Measurements from ENCODE around the gene CXCL14. TPM values are rescaled to one million over a fixed set of nuclear protein-coding genes. Genes with fewer than 3 reads are reported as not detected.

Gene CXCL14
- total RNA-seq, 1 donor from 2014 or later = 1.8 TPM

- ATAC-seq (no peak), DNase-seq (ENCODE audit: missing footprints) (no peak)
- intact Hi-C loops (cut with DNase I) = no loop called here
Measured at GRCh38 chr5:135571902-135572301, 6.9 kb downstream of the CXCL14 start.

- ATAC-seq (no peak), DNase-seq (ENCODE audit: missing footprints) (no peak)
- intact Hi-C loops (cut with DNase I) = no loop called here
Measured at GRCh38 chr5:135571066-135571609, 7.7 kb downstream of the CXCL14 start.

- intact Hi-C loops (cut with DNase I) = no loop called here
- DNase-seq (ENCODE audit: missing footprints) = no peak
- no peak for ATAC-seq
Measured at GRCh38 chr5:135570453-135570764, 8.4 kb downstream of the CXCL14 start.

GRCh38 chr5:135569755-135570452 lies 8.9 kb downstream of the CXCL14 start:
- DNase-seq (ENCODE audit: missing footprints) = no peak
- intact Hi-C loops (cut with DNase I) = loop anchor here (10.0 kb wide), 2 partner anchors 145 to 645 kb away; no protein-coding TSS in a partner anchor
- ATAC-seq = peak; percentile 62

- DNase-seq (ENCODE audit: missing footprints) (no peak), ATAC-seq (no peak)
- intact Hi-C loops (cut with DNase I) = loop anchor here (10.0 kb wide), 2 partner anchors 146 to 646 kb away; no protein-coding TSS in a partner anchor
Measured at GRCh38 chr5:135568923-135569360, 9.8 kb downstream of the CXCL14 start.

- ATAC-seq = no peak
- no peak for DNase-seq (ENCODE audit: missing footprints)
- intact Hi-C loops (cut with DNase I) = loop anchor here (10.0 kb wide), 2 partner anchors 147 to 647 kb away; no protein-coding TSS in a partner anchor
Measured at GRCh38 chr5:135568246-135568645, 10.5 kb downstream of the CXCL14 start.

- DNase-seq (ENCODE audit: missing footprints) = no peak
- no peak for ATAC-seq
- intact Hi-C loops (cut with DNase I) = loop anchor here (10.0 kb wide), 2 partner anchors 147 to 647 kb away; no protein-coding TSS in a partner anchor
Measured at GRCh38 chr5:135567661-135568060, 11.1 kb downstream of the CXCL14 start.

GRCh38 chr5:135566422-135567400 lies 12.1 kb downstream of the CXCL14 start:
- intact Hi-C loops (cut with DNase I) = loop anchor here (10.0 kb wide), 2 partner anchors 148 to 648 kb away; no protein-coding TSS in a partner anchor
- no peak for ATAC-seq
- no peak for DNase-seq (ENCODE audit: missing footprints)

- intact Hi-C loops (cut with DNase I) = loop anchor here (10.0 kb wide), 2 partner anchors 149 to 649 kb away; no protein-coding TSS in a partner anchor
- DNase-seq (ENCODE audit: missing footprints) = peak; percentile 87
- peak; percentile 73 for ATAC-seq
Measured at GRCh38 chr5:135565725-135566421, 12.9 kb downstream of the CXCL14 start.

- intact Hi-C loops (cut with DNase I) = loop anchor here (10.0 kb wide), 2 partner anchors 150 to 650 kb away; no protein-coding TSS in a partner anchor
- DNase-seq (ENCODE audit: missing footprints) (no peak), ATAC-seq (no peak)
Measured at GRCh38 chr5:135565266-135565665, 13.5 kb downstream of the CXCL14 start.

- DNase-seq (ENCODE audit: missing footprints) = no peak
- intact Hi-C loops (cut with DNase I) = loop anchor here (10.0 kb wide), 2 partner anchors 150 to 650 kb away; no protein-coding TSS in a partner anchor
- no peak for ATAC-seq
Measured at GRCh38 chr5:135564331-135564730, 14.5 kb downstream of the CXCL14 start.

GRCh38 chr5:135561266-135561665 lies 17.5 kb downstream of the CXCL14 start:
- ATAC-seq = no peak
- DNase-seq (ENCODE audit: missing footprints) = peak; percentile 11
- intact Hi-C loops (cut with DNase I) = loop anchor here (10.0 kb wide), 2 partner anchors 154 to 654 kb away; no protein-coding TSS in a partner anchor

GRCh38 chr5:135560858-135561257 lies 17.9 kb downstream of the CXCL14 start:
- peak; percentile 84 for DNase-seq (ENCODE audit: missing footprints)
- ATAC-seq = peak; percentile 74
- intact Hi-C loops (cut with DNase I) = loop anchor here (1.0 to 10.0 kb wide), 3 partner anchors 154 to 654 kb away; no protein-coding TSS in a partner anchor

GRCh38 chr5:135559354-135559753 lies 19.4 kb downstream of the CXCL14 start:
- peak; percentile 7 for DNase-seq (ENCODE audit: missing footprints)
- intact Hi-C loops (cut with DNase I) = no loop called here
- no peak for ATAC-seq

GRCh38 chr5:135557076-135557838 lies 21.5 kb downstream of the CXCL14 start:
- no peak for ATAC-seq
- intact Hi-C loops (cut with DNase I) = no loop called here

GRCh38 chr5:135556620-135557019 lies 22.2 kb downstream of the CXCL14 start:
- ATAC-seq (no peak), DNase-seq (ENCODE audit: missing footprints) (no peak)
- intact Hi-C loops (cut with DNase I) = no loop called here

More at GRCh38 chr5:135557076-135557838, 21.5 kb downstream of the CXCL14 start:
- DNase-seq (ENCODE audit: missing footprints) = no peak

GRCh38 chr5:135555530-135555929 lies 23.3 kb downstream of the CXCL14 start:
- no peak for ATAC-seq
- no peak for DNase-seq (ENCODE audit: missing footprints)
- intact Hi-C loops (cut with DNase I) = no loop called here

All from Right ventricle myocardium inferior (tissue), 1 donor.